GM18909 (cell line): ENCODE results near the gene TIAM2.
A peak's percentile ranks its signal among the peaks of the same experiment; 100 is the strongest.
"Not testable (repeated sequence)": the region's sequence is repeated elsewhere in the genome, so short reads cannot be mapped to it uniquely, and the experiment has no call there.

ENCODE experiments used
- ATAC-seq: cut with Tn5 transposase; IDR thresholded peaks from one replicate; pipeline ENCODE4 v1.9.1; 2021; ENCODE audit warnings: mild to moderate bottlenecking; ENCODE audit not compliant: unreplicated experiment, poor library complexity

Gene TIAM2

GRCh38 chr6:155152211-155153076 is 157.3 kb downstream of the TIAM2 start:
- no peak for ATAC-seq

GRCh38 chr6:155154158-155154830 is 159.2 kb downstream of the TIAM2 start:
- no peak for ATAC-seq

- ATAC-seq, result no peak
Measured at GRCh38 chr6:155155787-155156447, 160.8 kb downstream of the TIAM2 start.

- ATAC-seq, result no peak
Measured at GRCh38 chr6:155157101-155157500, 162.0 kb downstream of the TIAM2 start.

- ATAC-seq, result no peak
Measured at GRCh38 chr6:155158030-155158843, 163.1 kb downstream of the TIAM2 start.

GRCh38 chr6:155162682-155163081 is 167.6 kb downstream of the TIAM2 start:
- ATAC-seq, result no peak

GRCh38 chr6:155163601-155164000 is 168.5 kb downstream of the TIAM2 start:
- ATAC-seq, result no peak

GRCh38 chr6:155165029-155165710 is 170.1 kb downstream of the TIAM2 start:
- no peak for ATAC-seq

- no peak for ATAC-seq
Measured at GRCh38 chr6:155170519-155170918, 175.4 kb downstream of the TIAM2 start.

- ATAC-seq, result peak; percentile 84
Measured at GRCh38 chr6:155171109-155171746, 176.1 kb downstream of the TIAM2 start.

- ATAC-seq, result peak; percentile 4
Measured at GRCh38 chr6:155171747-155172449, 176.8 kb downstream of the TIAM2 start.

- no peak for ATAC-seq
Measured at GRCh38 chr6:155173488-155173887, 178.4 kb downstream of the TIAM2 start.

GRCh38 chr6:155174576-155175211 is 179.6 kb downstream of the TIAM2 start:
- peak; percentile 69 for ATAC-seq

- ATAC-seq, result no peak
Measured at GRCh38 chr6:155177363-155177961, 182.3 kb downstream of the TIAM2 start.

GRCh38 chr6:155181498-155181897 is 186.4 kb downstream of the TIAM2 start:
- ATAC-seq, result peak; percentile 73

GRCh38 chr6:155182103-155182502 is 187.0 kb downstream of the TIAM2 start:
- no peak for ATAC-seq

GRCh38 chr6:155183095-155183494 is 188.0 kb downstream of the TIAM2 start:
- ATAC-seq, result no peak

GRCh38 chr6:155185041-155185440 is 189.9 kb downstream of the TIAM2 start:
- ATAC-seq, result not testable (repeated sequence)
